GM19193 (cell line): Measurements from ENCODE around the gene NRP2.

Experiments used
- POLR2A ChIP-seq: IDR thresholded peaks from 4 replicates; pipeline ENCODE4 v1.6.1; 2011; ENCODE audit not compliant: insufficient read depth, insufficient read length; ENCODE audit errors: extremely low read depth

NRP2 gene

DNA sequence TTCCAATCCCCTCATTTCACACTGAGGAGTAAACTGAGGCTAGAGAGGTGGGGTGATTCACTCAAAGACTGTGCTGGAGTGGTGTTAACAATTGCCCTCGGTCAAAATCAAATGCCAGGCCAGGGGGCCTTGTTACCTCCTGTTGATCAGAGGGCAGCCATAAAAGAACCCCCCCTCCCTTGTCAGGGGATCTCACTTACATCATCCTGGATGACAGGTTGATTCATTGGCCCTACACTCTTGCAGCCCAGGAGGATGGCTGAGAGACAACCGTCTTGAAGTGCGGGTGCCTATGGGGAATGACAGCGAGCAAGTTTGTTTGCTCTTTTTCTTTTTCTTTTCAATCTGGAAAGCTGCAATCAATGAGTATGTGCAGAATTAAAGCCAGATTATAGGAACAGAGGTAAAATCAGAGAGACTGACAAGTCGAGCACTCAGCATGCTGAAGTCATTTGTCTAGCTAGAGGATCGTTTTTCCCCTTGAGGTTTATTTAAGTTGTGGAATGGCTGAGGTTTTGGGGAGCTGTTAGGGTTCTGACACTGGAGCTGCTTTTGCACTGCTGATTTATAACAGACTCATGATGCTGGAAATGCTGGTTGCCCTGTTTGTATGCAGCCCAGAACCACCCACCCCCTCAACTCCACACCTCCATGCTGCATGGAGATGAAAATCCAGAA lies 26.4 kb upstream of the NRP2 start:
- TF ChIP-seq POLR2A = no peak

DNA sequence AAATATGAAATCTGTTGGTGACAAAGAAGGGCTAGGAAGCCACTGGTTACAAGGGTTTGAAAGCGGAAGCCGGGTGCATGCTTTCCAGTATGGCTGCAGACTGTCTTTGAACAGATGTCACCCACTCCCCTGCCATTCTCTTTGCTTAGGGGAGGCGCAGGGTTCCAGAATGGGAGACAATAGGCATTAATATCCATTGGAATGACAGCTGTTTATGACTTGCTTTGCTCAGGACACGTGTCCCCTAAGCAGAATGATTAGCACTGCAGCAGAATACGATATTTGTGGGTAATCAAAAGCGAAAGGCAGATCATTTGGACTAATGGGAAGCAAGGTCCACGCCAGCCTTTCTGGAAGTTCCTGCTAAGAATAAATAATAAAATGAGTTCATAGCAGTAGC lies 25.8 kb upstream of the NRP2 start:
- no peak for TF ChIP-seq POLR2A

DNA sequence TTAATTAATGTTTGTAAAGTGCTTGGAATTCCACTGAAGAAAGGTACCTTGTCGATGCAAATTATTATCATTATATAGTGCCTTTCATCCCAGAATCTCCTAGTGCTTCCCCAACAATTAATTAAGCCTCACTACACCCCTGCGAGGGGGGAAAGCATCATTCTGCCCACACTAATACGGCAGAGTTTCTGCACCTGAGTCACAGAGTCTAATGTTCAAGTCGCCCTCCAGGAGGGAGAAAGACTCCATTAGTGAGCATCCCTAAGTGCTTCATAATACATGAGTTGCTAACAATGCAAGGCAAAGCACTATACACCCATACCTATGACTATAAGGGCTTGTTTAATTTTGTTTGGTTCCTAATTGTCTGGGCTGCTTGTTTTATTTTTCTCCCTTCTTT lies 25.4 kb upstream of the NRP2 start:
- no peak for TF ChIP-seq POLR2A

DNA sequence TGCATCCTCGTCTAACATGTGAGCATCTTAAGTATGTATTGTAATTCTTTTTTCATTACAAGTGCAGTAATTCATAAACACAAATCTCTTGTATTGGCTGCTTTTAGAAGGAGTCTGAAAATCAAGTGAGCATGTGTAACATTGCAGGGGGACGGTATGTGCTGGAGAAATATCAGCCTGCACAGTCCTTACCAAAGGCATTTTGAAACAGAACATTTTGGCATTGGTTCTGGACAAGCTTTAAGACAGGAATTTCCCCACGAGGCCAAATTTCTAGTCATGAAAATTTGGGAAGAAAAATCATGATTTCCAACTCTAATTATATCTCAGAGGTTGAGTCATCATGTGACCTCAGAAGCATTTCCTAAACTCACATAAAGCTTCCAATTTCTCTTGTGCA lies 24.7 kb upstream of the NRP2 start:
- TF ChIP-seq POLR2A = no peak

DNA sequence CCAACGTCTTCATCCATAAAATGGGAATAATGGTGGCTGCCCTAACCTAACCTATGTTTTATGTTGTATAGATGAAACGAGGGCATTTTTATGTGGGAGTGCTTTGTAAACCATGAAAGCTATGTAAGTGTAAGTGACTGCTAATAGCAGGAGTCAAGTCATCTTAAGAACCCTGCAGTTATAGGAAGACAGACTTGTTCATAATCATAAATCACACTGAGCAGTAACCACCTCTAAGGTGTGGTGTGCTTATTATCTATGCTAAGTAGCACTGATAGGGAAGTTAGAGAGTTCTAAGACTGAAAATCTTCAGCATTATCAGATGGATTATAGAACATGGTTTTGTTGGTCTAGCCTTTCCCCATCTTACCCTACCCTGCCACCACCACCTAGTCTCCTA lies 24.2 kb upstream of the NRP2 start:
- TF ChIP-seq POLR2A = no peak

DNA sequence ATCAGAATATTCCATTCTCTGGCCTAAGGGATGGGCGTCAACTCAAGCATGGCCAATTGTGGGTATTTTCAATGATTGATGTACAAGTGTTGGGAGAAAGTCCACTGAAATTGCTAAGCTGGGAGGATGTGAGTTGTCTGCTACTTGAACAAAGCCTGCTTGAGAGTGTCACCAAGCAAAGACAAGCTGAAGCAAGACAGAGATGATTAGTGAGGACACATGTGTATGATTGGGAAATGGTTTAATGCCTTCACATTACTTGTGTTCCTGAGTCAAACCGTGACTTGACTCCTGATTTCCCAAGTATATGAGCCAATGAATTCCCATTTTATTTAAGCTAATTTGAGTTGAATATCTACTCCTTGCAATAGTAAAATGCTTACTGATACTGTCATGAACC lies 23.7 kb upstream of the NRP2 start:
- TF ChIP-seq POLR2A = no peak

DNA sequence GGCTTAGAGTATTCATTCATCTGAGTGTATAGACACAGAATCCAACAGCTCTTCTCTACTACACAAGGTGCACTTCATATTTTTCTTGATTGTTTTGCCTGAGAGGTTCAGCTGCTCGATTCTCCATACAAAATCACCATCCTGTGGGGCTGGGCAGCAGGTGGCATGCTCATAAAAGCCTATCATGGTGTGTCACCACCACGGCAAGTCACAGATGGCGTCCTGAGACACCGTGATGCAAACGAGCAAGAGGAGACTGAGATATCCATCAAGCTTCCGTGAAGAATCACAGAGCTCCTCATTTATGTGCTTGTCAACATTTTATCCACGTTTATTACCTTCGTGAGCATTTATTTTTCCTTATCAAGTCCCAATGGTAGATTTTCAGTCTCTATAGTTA lies 22.4 kb upstream of the NRP2 start:
- TF ChIP-seq POLR2A = no peak

DNA sequence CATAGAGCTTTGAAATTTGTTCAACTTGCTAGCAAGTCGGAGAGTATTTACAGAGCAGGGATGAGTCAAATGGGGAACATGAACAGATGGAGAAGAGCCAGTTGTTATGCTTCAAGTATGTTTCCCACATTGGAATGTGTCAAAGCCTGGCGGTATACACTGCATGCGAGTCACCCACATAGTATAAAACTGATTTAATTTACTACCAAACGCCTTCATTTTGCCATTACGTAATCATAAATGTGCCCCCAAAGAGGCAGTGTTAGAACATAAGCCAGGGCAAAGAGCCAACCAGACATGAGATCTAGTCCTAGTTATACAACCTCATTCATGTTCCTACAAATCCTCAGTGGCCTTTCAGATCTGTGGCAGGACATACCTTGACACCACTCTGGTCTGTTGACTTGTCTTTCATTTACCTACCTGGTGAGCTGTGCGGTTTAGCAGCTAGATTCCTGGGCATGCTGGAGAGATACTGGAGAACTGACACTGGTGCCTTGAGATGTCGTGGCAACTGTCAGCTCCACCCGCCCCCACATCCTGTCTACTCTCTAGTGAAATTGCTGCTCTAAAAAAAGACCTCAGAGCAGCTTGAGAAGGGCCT lies 21.7 kb upstream of the NRP2 start:
- TF ChIP-seq POLR2A = no peak

DNA sequence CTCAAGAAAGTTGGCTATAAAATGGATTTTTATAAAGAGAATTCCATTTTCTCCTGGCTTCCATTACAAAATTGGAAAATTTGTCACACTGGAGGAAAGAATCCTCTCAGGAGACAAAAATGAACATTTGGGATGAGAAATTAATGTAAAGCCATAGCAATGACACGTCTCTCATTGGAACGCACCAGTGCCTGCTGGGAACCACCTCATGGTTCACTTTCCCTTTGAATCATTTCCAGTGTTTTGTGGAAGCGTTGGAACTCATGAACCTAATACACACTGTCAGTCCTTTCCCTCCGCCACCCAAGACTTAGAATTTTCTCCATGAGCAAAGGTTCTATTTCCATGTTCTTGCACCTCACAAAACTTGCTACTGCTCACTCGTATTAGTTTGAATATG lies 21.0 kb upstream of the NRP2 start:
- no peak for TF ChIP-seq POLR2A

DNA sequence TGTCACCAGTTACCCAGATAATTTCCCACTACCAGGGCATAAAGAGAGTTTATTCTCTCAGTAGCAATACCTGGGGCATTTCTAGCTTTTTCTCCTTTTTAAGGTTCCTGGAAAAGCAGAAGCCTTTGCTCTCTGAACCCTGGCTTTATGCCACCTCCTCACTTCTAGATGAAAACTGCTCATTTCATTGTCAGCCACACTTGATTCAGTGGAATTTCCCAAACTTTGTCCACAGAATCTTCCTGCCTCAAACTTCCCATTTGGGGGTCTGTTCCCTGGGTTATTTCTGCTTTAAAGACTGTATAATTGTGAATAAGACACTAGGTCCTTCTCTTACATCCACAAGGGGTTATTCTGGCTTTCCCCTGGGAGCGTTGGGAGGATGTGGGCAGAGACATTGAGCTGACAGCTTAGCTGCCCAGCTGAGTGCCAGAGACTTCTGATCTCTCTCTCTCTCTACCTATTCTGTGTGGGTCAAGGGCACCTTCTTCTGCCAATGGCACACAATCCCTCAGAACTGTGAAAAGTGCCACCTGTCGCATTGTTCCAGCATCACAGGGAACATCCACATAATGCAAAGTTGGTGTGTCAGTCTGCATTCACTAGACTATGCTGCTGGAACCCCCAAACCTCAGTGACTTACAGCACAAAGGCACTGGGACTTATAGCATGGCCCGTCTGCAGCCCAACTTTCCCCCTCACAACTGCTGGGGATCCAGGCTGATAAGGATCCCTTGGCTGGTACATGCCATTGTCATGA lies 19.9 kb upstream of the NRP2 start:
- TF ChIP-seq POLR2A = no peak

DNA sequence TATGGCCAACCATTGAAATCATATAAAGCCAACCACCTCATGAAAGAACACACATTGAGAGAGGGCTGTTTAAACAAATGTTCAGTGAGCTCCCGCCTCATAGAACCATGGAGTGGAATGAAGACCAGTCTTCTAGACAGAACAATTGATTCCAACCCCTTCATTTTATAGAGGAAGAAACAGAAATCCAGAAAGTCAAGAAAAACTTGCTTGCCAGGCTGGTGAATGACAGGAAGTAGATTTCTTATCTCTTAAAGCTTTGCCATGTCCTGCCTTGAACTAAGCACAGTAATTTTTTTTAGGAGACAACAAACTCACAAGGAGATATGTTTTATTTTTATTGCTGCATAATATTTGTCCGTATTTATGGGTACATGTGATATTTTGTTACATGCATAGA lies 16.5 kb upstream of the NRP2 start:
- no peak for TF ChIP-seq POLR2A

DNA sequence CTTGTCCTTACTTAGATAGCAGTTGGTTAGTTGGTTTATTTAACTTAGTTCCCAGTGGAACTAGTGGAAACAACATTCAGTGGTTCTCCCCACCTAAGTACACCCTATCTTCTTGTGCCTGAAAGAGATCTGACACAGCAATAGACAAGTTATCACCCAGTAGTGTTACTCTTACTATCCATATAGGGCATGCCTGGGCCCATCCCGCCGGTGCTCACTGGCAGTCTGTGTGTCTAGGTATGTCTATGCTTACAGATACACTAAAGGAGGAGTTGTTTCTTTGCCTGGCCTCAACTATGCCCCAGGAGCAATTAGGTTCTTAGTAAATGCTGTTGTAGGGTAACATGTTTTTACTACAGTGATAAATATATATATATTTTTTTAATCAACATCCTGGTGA lies 12.0 kb upstream of the NRP2 start:
- no peak for TF ChIP-seq POLR2A

DNA sequence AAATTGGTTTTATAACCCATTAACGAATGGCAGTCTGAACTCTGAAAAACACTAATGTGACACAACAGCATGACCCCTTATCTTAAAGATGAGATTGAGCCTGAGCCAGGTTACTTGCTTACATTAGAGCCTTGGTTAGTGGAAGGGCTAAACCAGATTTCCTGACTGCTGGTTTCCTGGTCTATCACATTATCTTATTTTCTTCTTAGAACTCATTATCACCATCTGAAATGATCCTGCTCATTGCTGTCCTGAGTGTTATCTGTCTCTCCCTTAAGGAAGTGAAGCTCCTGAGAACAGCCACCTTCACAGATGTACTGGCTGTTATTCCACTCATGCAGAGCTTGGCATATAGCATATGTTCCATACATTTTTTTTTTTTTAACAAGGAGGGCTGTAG lies 9.0 kb upstream of the NRP2 start:
- TF ChIP-seq POLR2A = no peak

DNA sequence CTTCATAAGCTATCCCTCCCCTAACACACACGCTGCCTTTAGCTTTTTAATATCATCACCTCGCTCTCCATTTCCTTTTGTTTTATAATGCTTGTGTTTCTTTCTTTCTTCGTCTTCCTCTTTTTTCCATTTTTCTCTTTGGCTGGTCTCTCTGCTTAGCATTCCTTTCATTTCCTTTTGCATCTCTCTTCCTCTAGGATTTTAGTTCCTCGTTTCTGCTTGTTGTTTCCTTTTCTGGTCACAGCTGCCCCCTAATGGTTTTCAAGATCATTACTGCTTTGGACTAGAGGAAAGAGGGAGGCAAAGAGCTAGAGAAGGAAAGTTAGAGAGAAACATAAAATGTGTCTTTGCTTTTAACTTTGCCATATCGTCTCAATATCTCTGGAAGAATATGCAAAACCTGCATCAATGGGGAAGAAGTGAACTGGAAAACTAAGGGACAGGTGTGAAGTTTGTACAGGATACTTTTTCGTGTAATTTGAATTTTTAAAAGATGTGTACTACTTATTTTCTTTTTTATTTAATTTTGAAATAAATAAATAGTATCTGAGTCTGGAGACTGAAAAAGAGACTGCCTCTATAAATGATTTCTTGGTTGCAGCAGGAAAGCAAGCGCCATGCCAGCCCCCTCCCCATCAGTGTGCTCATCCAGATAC lies 6.3 kb upstream of the NRP2 start:
- TF ChIP-seq POLR2A = no peak

DNA sequence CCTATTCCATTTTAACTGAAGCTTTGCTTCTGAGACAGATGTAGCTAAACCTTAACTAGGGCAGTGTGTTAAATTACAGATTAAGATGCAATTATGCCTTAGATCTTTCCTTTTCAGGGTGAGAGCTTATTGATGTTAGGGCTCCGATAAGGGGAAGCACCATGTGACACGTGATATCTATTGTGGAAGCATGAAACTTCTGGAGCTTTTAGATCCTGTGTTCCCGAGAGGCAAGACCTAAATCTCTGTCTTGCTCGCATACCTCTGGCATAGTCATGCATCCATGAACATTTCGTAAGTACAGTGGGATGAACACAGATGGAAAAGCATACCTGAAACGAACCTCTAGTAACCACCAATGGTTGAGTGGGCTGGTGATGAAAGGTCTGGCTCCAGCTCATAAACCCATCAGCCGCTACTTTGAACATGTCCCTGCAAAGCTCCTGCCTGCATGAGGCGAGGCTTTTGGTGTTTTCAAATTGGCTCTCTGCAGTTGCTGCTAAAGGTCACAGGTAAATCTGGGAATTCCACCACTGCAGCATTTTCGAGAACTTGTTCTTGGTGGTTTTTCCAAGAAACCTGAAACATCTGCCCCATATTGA lies 3.7 kb upstream of the NRP2 start:
- TF ChIP-seq POLR2A = no peak
